HG02642 (cell line): ENCODE data around the gene KIF27.
"Not testable (repeated sequence)": the region's sequence is repeated elsewhere in the genome, so short reads cannot be mapped to it uniquely, and the experiment has no call there.

ENCODE experiments used
- ATAC-seq: cut with Tn5 transposase; IDR thresholded peaks from one replicate; pipeline ENCODE4 v1.9.1; 2021; ENCODE audit warnings: mild to moderate bottlenecking; ENCODE audit not compliant: unreplicated experiment, poor library complexity

KIF27 gene

DNA sequence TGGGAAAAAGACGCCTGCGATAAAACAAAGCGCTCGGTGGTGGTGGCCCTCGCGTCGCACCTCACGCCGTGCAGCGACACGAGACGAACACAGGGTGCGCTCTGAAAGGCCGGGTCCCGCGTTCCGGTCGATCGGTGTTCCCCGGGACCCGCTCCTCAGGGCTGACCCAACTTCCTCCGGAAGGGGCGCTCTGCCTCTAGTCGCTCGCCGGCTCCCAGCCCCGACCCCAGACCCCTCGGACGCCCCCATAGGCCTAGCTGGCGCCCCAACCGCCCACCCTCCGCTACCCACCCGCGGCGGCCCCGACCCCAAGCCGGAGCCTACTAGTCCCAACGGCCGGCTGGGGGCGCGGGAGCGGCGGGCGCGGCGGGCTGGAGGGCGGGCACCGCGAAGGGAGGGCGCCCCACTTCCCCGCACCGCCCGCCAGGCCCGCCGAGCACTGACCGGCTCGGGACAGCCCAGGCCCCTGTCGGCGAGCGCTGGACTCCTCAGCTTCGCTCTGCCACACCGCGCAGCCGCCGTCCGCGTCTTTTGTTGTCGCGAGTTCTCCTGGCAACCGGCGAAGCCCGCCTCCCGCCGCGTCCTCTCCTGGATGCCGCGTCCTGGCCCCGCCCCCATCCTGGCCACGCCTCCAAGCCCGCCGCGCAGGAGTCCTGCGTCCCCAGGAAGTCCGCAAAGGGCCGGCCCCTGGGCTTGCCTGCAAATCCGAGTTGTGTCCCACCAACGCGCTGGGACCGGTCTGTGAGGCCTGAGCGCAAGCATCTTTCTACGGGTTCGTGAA, at the start of gene KIF27:
Gene KIF27 (minus strand): TSS at position 506 of the 781 bp plus-strand sequence. CDS start 5,841 bp downstream, outside the sequence.
- ATAC-seq, result peak; percentile 93

DNA sequence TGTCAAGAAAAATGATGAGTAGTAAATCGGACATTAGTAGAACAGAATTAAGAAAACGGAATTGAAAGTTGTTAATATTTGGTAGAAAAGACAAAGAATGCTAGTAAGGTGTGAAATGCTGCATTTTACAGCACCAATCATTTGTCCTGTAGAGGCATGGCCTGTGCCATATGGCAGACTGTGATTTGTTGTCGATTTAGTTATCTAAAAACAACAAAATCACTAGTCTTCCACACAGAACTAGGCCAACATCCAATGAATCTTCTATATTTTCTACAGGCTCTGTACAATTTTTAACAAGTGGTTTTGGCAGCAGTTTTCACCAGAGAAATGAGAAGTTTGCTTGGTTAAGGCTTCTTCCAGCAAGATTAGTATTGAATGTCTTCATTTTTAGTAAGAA, 48.4 kb upstream of the KIF27 start:
- no peak for ATAC-seq

- no peak for ATAC-seq
Measured at GRCh38 chr9:83967073-83967472, 45.8 kb upstream of the KIF27 start.

DNA sequence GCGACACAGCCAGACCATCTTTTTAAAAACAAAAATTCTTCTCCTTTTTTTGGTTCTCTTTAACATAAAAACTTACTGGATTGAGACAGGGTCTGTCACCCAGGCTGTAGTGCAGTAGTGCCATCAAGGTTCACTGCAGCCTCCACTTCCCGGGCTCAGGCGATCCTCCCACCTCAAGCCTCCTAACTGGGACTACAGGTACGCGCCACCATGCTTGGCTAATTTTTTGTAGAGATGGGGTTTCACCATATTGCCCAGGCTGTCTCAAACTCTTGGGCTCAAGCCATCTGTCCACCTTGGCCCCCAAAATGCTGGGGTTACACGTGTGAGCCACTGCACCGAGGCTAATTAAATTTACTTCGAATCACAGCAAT, 45.0 kb upstream of the KIF27 start:
- ATAC-seq, result no peak

- ATAC-seq, result no peak
Measured at GRCh38 chr9:83965350-83966208, 44.3 kb upstream of the KIF27 start.

- no peak for ATAC-seq
Measured at GRCh38 chr9:83964973-83965349, 43.7 kb upstream of the KIF27 start.

GRCh38 chr9:83962165-83962564, 40.9 kb upstream of the KIF27 start:
- ATAC-seq, result no peak

DNA sequence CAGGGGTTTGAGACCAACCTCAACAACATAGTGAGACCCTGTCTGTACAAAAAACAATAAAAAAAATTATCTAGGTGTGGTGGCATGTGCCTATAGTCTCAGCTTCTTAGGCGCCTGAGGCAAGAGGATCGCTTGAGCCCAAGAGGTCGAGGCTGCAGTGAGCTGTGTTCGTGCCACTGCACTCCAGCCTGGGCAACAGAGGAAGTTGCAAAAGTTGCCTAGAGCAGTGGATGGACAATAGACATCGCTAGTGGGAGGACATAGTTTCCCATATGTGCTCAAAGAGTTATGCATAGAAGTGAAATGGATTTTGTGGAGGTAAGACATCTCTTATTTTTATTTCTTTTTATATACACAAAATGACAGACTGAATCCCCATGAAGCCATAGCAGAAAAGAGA, 39.8 kb upstream of the KIF27 start:
- ATAC-seq, result no peak

GRCh38 chr9:83959061-83959460, 37.8 kb upstream of the KIF27 start:
- no peak for ATAC-seq

DNA sequence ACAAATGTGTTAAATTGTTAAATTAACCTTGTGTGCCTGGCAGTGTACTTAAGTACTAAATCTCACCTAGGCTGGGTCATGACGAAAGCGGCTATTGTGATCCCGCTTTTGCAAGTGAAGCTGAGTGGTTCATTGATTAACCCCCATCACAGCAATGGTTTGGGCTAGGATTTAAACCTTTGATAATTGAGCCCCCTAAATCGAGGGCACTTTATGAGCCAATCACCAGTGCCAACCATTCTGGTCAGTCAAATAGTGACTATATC, 35.9 kb upstream of the KIF27 start:
- no peak for ATAC-seq

- ATAC-seq, result peak; percentile 84
Measured at GRCh38 chr9:83956436-83957247, 35.4 kb upstream of the KIF27 start.

GRCh38 chr9:83956086-83956435, 34.8 kb upstream of the KIF27 start:
- ATAC-seq, result peak; percentile 59

- ATAC-seq, result not testable (repeated sequence)
Measured at GRCh38 chr9:83948096-83948495, 26.9 kb upstream of the KIF27 start.

GRCh38 chr9:83940590-83941303, 19.5 kb upstream of the KIF27 start:
- ATAC-seq, result no peak

- ATAC-seq, result no peak
Measured at GRCh38 chr9:83937861-83938455, 16.7 kb upstream of the KIF27 start.

DNA sequence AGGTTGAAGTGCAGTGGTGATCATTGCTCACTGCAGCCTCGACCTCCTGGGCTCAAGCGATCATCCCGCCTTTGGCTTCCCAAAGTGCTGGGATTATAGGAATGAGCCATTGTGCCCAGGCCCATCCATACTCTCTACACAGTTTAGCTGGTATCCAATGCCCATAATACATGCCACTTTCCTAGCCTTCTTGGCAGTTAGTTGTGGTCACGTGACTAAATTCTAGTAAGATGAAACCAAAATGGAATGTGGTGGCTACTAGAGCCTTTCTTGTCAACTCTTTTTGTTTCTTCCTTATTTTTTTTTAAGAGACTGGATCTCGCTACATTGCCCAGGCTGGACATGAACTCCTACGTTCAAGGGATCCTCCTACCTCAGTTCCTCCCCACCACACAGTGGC, 15.3 kb upstream of the KIF27 start:
- no peak for ATAC-seq

GRCh38 chr9:83935276-83935935, 14.2 kb upstream of the KIF27 start:
- ATAC-seq, result no peak

DNA sequence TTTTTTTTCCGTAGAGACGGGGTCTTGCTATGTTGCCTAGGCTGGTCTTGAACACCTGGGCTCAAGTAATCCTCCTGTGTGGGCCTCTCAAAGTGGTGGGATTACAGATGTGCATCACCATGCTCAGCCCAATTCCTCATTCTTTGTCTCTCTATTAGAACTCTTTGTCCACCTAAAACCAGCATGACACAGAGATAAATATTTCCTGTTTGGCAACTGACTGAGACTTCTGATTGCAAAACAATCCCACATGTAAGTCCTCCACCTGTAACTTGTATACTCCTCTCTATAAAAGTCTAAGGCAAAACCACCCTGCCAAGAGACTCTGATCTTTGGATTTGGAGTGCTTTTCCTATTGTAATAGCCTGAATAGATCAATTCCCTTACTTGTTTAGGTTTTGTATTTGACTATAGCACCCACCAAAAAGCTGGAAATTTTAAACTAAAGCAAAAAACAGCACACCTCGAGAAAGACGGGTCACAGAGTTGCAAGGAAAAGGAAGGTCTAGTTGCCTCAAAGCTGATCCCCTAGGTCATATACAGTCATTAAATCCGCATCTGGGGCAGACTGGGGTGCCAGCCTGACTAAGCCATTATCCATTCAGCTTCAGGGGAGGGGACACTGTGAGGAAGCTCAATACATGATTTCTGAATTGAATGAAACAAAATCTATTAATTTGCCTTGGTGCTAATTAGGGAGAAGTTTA, 13.5 kb upstream of the KIF27 start:
- ATAC-seq, result no peak

DNA sequence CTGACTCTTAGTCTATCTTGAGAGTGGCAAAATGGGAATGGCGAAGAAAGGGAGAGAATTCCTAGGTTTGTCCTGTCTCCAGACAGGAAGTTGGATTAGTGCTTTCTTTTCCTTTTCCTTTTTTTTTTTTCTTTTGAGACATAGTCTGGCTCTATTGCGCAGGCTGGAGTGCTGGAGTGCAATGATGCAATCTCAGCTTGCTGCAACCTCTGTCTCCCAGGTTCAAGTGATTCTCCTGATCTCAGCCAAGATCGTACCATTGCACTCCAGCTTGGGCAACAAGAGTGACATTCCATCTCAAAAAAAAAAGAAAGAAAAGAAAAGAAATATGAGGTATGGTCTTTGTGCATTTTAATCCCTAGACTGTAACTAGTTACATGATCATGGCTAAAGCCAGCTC, 12.6 kb upstream of the KIF27 start:
- no peak for ATAC-seq
